Glutamatergic neuron (in vitro differentiated cells): Measurements from ENCODE around the gene ITK. TPM values are rescaled to one million over a fixed set of nuclear protein-coding genes. Genes with fewer than 3 reads are reported as not detected.

ENCODE experiments used
- DNase-seq: peaks from one replicate; pipeline ENCODE4 v3.0.0; 2022
- H3K27ac Mint-ChIP-seq: one replicate; pipeline ENCODE4 v1.8.0; 2020; ENCODE audit warnings: mild to moderate bottlenecking, mixed read lengths, inconsistent platforms; ENCODE audit not compliant: unreplicated experiment
- H3K27me3 Mint-ChIP-seq: one replicate; pipeline ENCODE4 v1.8.0; 2020; ENCODE audit warnings: mild to moderate bottlenecking, moderate library complexity, mixed read lengths, inconsistent platforms; ENCODE audit not compliant: unreplicated experiment
- H3K36me3 Mint-ChIP-seq: one replicate; pipeline ENCODE4 v1.8.0; 2020; ENCODE audit warnings: mild to moderate bottlenecking, mixed read lengths, inconsistent platforms; ENCODE audit not compliant: unreplicated experiment
- H3K4me1 Mint-ChIP-seq: one replicate; pipeline ENCODE4 v1.8.0; 2020; ENCODE audit warnings: mild to moderate bottlenecking, low read depth, mixed read lengths, inconsistent platforms; ENCODE audit not compliant: unreplicated experiment
- H3K4me3 Mint-ChIP-seq: one replicate; pipeline ENCODE4 v1.8.0; 2020; ENCODE audit warnings: mild to moderate bottlenecking, mixed read lengths, inconsistent platforms; ENCODE audit not compliant: unreplicated experiment
- H3K9me3 Mint-ChIP-seq: one replicate; pipeline ENCODE4 v1.8.0; 2020; ENCODE audit warnings: mild to moderate bottlenecking, moderate library complexity, mixed read lengths, inconsistent platforms; ENCODE audit not compliant: unreplicated experiment
- total RNA-seq: library from RNA; stranded (reverse); fragmentation: NEBNext Ultra II Directional; extraction: Animal tissue kit (Norgen Biotek cat#: 25700); gene quantifications from one replicate; pipeline ENCODE4 v1.2.1, GENCODE V29; 2021; ENCODE audit not compliant: unreplicated experiment
- TF ChIP-seq, protein P1 (sequence below): fragments of 200-600 bp; sonication (generic); IDR thresholded peaks from one replicate; pipeline ENCODE4 v1.5.0; 2021; ENCODE audit not compliant: partially characterized antibody, unreplicated experiment

The ITK gene
- total RNA-seq, 1 donor from 2014 or later, result not detected

DNA sequence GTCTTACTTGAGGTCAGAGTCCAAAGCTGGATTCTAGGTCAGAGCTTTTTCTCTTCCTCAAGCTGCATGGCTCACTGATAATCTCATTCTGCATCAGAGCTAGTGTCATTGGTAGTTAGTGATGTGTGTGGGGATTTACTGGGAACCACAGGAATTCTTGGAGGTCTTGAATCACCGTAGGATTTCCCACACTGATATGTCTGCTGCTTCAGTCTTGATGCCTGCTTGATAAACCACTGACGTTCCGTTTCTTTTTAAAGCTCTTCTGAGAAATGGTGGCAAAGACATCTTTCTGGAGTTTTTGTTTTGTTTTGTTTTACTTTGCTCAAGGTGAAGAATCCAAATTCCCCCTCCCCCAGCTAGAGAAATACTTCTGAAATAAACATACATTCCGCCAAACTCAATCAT lies 13.4 kb upstream of the ITK start:
- Mint-ChIP-seq H3K27ac (no peak overlapping the region), H3K4me3 (no peak overlapping the region), H3K27me3 (no peaks in the 10 kb centered on the region), H3K9me3 (peaks cover 2% of the 10 kb centered on the region), H3K4me1 (no peaks in the 10 kb centered on the region), H3K36me3 (no peaks in the 10 kb centered on the region)
- no peak for DNase-seq
- TF ChIP-seq, protein P1, sequence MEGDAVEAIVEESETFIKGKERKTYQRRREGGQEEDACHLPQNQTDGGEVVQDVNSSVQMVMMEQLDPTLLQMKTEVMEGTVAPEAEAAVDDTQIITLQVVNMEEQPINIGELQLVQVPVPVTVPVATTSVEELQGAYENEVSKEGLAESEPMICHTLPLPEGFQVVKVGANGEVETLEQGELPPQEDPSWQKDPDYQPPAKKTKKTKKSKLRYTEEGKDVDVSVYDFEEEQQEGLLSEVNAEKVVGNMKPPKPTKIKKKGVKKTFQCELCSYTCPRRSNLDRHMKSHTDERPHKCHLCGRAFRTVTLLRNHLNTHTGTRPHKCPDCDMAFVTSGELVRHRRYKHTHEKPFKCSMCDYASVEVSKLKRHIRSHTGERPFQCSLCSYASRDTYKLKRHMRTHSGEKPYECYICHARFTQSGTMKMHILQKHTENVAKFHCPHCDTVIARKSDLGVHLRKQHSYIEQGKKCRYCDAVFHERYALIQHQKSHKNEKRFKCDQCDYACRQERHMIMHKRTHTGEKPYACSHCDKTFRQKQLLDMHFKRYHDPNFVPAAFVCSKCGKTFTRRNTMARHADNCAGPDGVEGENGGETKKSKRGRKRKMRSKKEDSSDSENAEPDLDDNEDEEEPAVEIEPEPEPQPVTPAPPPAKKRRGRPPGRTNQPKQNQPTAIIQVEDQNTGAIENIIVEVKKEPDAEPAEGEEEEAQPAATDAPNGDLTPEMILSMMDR, result no peak

DNA sequence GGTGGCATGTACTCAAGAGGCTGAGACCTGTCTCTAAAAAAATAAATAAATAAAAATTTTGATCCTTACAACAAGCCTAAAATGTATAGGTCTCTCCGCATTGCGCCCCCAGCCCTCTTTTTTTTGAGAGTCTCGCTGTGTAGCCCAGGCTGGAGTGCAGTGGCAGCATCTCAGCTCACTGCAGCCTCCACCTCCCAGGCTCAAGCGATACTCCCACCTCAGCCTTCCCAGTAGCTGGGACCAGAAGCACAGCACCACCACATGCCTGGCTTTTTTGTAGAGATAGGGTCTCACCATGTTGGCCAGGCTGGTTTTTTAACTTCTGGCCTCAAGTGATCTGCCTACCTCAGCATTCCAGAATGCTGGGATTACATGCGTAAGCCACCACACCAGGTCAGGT lies 12.4 kb upstream of the ITK start:
- no peak overlapping the region for H3K4me3 Mint-ChIP-seq
- H3K27ac Mint-ChIP-seq, result no peak overlapping the region
- no peaks in the 10 kb centered on the region for H3K9me3 Mint-ChIP-seq
- H3K27me3 Mint-ChIP-seq, result no peaks in the 10 kb centered on the region
- no peaks in the 10 kb centered on the region for H3K36me3 Mint-ChIP-seq
- no peak for DNase-seq
- H3K4me1 Mint-ChIP-seq, result no peaks in the 10 kb centered on the region
- TF ChIP-seq, protein P1, result no peak

DNA sequence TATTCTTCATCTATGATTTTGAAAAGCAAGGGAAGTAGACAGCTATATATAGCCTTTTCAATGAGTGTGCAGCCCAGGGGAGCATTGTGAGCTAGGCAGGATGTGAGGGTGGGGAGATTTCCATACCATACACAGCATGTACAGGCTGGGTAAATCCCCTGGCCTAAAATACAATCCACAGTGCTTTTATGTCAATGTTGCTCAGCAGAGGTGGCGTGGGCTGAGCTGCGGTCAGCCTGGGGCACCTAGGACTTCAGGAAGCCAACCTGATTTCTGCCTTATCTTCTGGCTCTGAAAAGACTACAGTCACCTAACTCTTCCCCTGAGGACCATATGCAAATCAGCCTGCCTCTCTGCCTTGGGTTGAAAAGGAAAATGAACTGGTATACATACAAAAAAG lies 8.2 kb upstream of the ITK start:
- no peaks in the 10 kb centered on the region for H3K4me1 Mint-ChIP-seq

DNA sequence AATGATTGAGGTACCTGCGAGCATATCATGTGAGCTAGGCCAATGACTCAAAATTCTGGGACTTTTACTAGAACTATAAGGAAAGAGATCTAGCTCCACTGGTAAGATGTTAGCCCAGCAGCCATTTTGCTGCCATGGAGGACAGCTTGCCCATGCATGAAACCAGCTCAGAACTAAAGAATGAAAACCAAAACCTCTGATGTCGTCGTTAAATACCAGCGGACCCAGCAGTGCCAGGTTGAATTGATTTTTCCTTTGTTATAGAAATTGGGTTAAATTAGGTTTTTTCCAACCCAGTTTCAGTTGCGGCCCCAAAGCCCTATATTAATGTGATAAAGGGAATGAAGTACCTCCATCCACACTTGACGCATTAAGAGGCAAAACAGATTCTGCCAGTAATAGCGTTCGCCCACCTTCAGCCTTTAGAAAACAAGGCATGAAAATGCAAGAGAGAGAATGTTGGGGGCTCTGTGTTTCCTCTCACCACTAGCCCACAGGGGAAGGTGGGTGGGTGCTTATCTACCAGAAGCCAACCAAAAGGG lies 5.5 kb upstream of the ITK start:
- Mint-ChIP-seq H3K27ac (no peak overlapping the region), H3K27me3 (no peaks in the 10 kb centered on the region), H3K9me3 (no peaks in the 10 kb centered on the region), H3K4me3 (no peak overlapping the region), H3K4me1 (no peaks in the 10 kb centered on the region), H3K36me3 (no peaks in the 10 kb centered on the region)
- no peak for DNase-seq
- TF ChIP-seq, protein P1, result no peak

More for the DNA sequence above, 8.2 kb upstream of the ITK start:
- Mint-ChIP-seq H3K27ac (no peak overlapping the region), H3K36me3 (no peaks in the 10 kb centered on the region), H3K27me3 (no peaks in the 10 kb centered on the region), H3K4me3 (no peak overlapping the region), H3K9me3 (no peaks in the 10 kb centered on the region)
- no peak for DNase-seq
- TF ChIP-seq, protein P1, result no peak

DNA sequence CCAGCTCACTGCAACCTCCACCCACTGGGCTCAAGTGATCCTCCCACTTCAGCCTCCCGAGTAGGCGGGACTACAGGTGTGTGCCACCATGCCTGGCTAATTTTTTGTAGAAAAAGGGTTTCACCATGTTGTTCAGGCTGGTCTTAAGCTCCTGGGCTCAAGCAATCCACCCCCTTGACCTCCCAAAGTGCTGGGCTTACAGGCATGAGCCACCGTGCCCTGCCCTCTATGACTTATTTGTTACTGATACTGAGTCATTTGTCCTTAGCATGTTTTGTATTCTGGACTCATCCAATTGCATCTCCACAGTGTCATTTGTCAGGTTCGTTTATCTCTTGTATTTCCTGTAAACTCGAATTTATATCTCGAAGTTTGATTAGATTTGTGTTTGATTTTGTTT lies 2.7 kb upstream of the ITK start:
- no peak for DNase-seq
- H3K4me1 Mint-ChIP-seq, result no peaks in the 10 kb centered on the region
- no peaks in the 10 kb centered on the region for H3K36me3 Mint-ChIP-seq
- H3K27me3 Mint-ChIP-seq, result no peaks in the 10 kb centered on the region
- TF ChIP-seq, protein P1, result no peak
- no peak overlapping the region for H3K4me3 Mint-ChIP-seq
- H3K27ac Mint-ChIP-seq, result no peak overlapping the region
- H3K9me3 Mint-ChIP-seq, result no peaks in the 10 kb centered on the region
